Activated naive CD4-positive, alpha-beta T cell treated with anti-CD3 and anti-CD28 coated beads, Interleukin-2, amount 10 ng/mL, durations not matched to agents 7 days and 5 days (primary cell): ENCODE results near the gene RTL1.
A peak's percentile ranks its signal among the peaks of the same experiment; 100 is the strongest.

ENCODE experiments used
- CTCF ChIA-PET: fragments of 350-600 bp; sonication (Branson Sonifier 250); formaldehyde crosslinking; loops from one replicate; lab custom pipeline; 2021; ENCODE audit warnings: antibody characterized with exemption; lab: Charles Lee
- DNase-seq: peaks from one replicate; pipeline ENCODE4 v3.0.0-alpha.2; 2020
- H3K27ac Mint-ChIP-seq: one replicate; pipeline ENCODE4 v1.8.0; 2021; ENCODE audit warnings: mild to moderate bottlenecking, moderate library complexity, mixed read lengths
- H3K27me3 Mint-ChIP-seq: one replicate; pipeline ENCODE4 v1.8.0; 2021; ENCODE audit warnings: mild to moderate bottlenecking, mixed read lengths
- H3K36me3 Mint-ChIP-seq: one replicate; pipeline ENCODE4 v1.8.0; 2021; ENCODE audit warnings: mixed read lengths
- H3K4me1 Mint-ChIP-seq: one replicate; pipeline ENCODE4 v1.8.0; 2021; ENCODE audit warnings: mixed read lengths
- H3K4me3 Mint-ChIP-seq: one replicate; pipeline ENCODE4 v1.8.0; 2021; ENCODE audit warnings: mild to moderate bottlenecking, moderate library complexity, mixed read lengths
- H3K9me3 Mint-ChIP-seq: one replicate; pipeline ENCODE4 v1.8.0; 2021; ENCODE audit warnings: mixed read lengths

Gene RTL1

GRCh38 chr14:100902295-100903133 is 1.0 kb downstream of the RTL1 start:
- Mint-ChIP-seq H3K27me3 (peaks cover 82% of the 10 kb centered on the region), H3K9me3 (no peaks in the 10 kb centered on the region), H3K27ac (no peak overlapping the region), H3K4me1 (no peaks in the 10 kb centered on the region), H3K36me3 (no peaks in the 10 kb centered on the region), H3K4me3 (no peak overlapping the region)
- CTCF ChIA-PET, result interaction anchor here (1.1 kb wide), 1 partner anchor 517 kb away, joined by 3 read pairs; no protein-coding TSS in a partner anchor
- DNase-seq, result no peak

- no peak for DNase-seq
- peaks cover 85% of the 10 kb centered on the region for H3K27me3 Mint-ChIP-seq
- CTCF ChIA-PET, result interaction anchor here (1.1 kb wide), 1 partner anchor 517 kb away, joined by 3 read pairs; no protein-coding TSS in a partner anchor
Observed at GRCh38 chr14:100901391-100902183, 1.9 kb downstream of the RTL1 start.

GRCh38 chr14:100900837-100901390 is 2.6 kb downstream of the RTL1 start:
- CTCF ChIA-PET, result interaction anchor here (0.6 to 1.1 kb wide), 2 partner anchors 54 to 516 kb away, joined by 3 read pairs; no protein-coding TSS in a partner anchor
- Mint-ChIP-seq H3K36me3 (no peaks in the 10 kb centered on the region), H3K27me3 (peaks cover 85% of the 10 kb centered on the region), H3K9me3 (no peaks in the 10 kb centered on the region), H3K27ac (no peak overlapping the region), H3K4me3 (no peak overlapping the region), H3K4me1 (no peaks in the 10 kb centered on the region)
- DNase-seq, result peak; percentile 28

More at GRCh38 chr14:100901391-100902183, 1.9 kb downstream of the RTL1 start:
- Mint-ChIP-seq H3K4me3 (no peak overlapping the region), H3K9me3 (no peaks in the 10 kb centered on the region), H3K36me3 (no peaks in the 10 kb centered on the region), H3K4me1 (no peaks in the 10 kb centered on the region), H3K27ac (no peak overlapping the region)

GRCh38 chr14:100899884-100900771 is 3.4 kb downstream of the RTL1 start:
- DNase-seq, result no peak
- H3K9me3 Mint-ChIP-seq, result no peaks in the 10 kb centered on the region
- CTCF ChIA-PET, result interaction anchor here (0.6 to 1.4 kb wide), 2 partner anchors 28 to 55 kb away, joined by 3 read pairs; no protein-coding TSS in a partner anchor
- no peak overlapping the region for H3K27ac Mint-ChIP-seq
- no peaks in the 10 kb centered on the region for H3K36me3 Mint-ChIP-seq
- peaks cover 79% of the 10 kb centered on the region for H3K27me3 Mint-ChIP-seq
- H3K4me1 Mint-ChIP-seq, result no peaks in the 10 kb centered on the region
- no peak overlapping the region for H3K4me3 Mint-ChIP-seq

- Mint-ChIP-seq H3K4me1 (no peaks in the 10 kb centered on the region), H3K36me3 (no peaks in the 10 kb centered on the region), H3K4me3 (no peak overlapping the region), H3K9me3 (no peaks in the 10 kb centered on the region), H3K27ac (no peak overlapping the region), H3K27me3 (peaks cover 69% of the 10 kb centered on the region)
- no peak for DNase-seq
- CTCF ChIA-PET, result interaction anchor here (1.4 kb wide), 1 partner anchor 27 kb away, joined by 3 read pairs; no protein-coding TSS in a partner anchor
Observed at GRCh38 chr14:100898935-100899883, 4.3 kb downstream of the RTL1 start.

- H3K27ac Mint-ChIP-seq, result no peak overlapping the region
- no peak overlapping the region for H3K4me3 Mint-ChIP-seq
- no peaks in the 10 kb centered on the region for H3K36me3 Mint-ChIP-seq
- no peak for DNase-seq
- CTCF ChIA-PET, result no interaction called here
- peaks cover 62% of the 10 kb centered on the region for H3K27me3 Mint-ChIP-seq
- no peaks in the 10 kb centered on the region for H3K9me3 Mint-ChIP-seq
- H3K4me1 Mint-ChIP-seq, result no peaks in the 10 kb centered on the region
Observed at GRCh38 chr14:100898465-100898864, 5.1 kb downstream of the RTL1 start.

- Mint-ChIP-seq H3K9me3 (no peaks in the 10 kb centered on the region), H3K4me3 (no peak overlapping the region), H3K27me3 (peaks cover 42% of the 10 kb centered on the region), H3K27ac (no peak overlapping the region), H3K36me3 (no peaks in the 10 kb centered on the region), H3K4me1 (no peaks in the 10 kb centered on the region)
- CTCF ChIA-PET, result no interaction called here
- DNase-seq, result no peak
Observed at GRCh38 chr14:100896369-100897060, 7.0 kb downstream of the RTL1 start.

- Mint-ChIP-seq H3K27me3 (peaks cover 31% of the 10 kb centered on the region), H3K4me1 (no peaks in the 10 kb centered on the region), H3K9me3 (no peaks in the 10 kb centered on the region), H3K27ac (no peak overlapping the region), H3K36me3 (no peaks in the 10 kb centered on the region), H3K4me3 (no peak overlapping the region)
- DNase-seq, result no peak
- CTCF ChIA-PET, result no interaction called here
Observed at GRCh38 chr14:100895411-100895810, 8.1 kb downstream of the RTL1 start.

- no peaks in the 10 kb centered on the region for H3K9me3 Mint-ChIP-seq
- H3K36me3 Mint-ChIP-seq, result no peaks in the 10 kb centered on the region
- H3K27me3 Mint-ChIP-seq, result peaks cover 28% of the 10 kb centered on the region
- no peak for DNase-seq
- no peak overlapping the region for H3K4me3 Mint-ChIP-seq
- CTCF ChIA-PET, result no interaction called here
- no peaks in the 10 kb centered on the region for H3K4me1 Mint-ChIP-seq
- H3K27ac Mint-ChIP-seq, result no peak overlapping the region
Observed at GRCh38 chr14:100894416-100894815, 9.1 kb downstream of the RTL1 start.

- CTCF ChIA-PET, result no interaction called here
- Mint-ChIP-seq H3K9me3 (no peaks in the 10 kb centered on the region), H3K4me1 (no peaks in the 10 kb centered on the region), H3K27me3 (peaks cover 27% of the 10 kb centered on the region), H3K36me3 (no peaks in the 10 kb centered on the region), H3K27ac (no peak overlapping the region), H3K4me3 (no peak overlapping the region)
- no peak for DNase-seq
Observed at GRCh38 chr14:100893760-100894159, 9.8 kb downstream of the RTL1 start.

- CTCF ChIA-PET, result no interaction called here
- H3K4me1 Mint-ChIP-seq, result no peaks in the 10 kb centered on the region
- H3K4me3 Mint-ChIP-seq, result no peak overlapping the region
- no peaks in the 10 kb centered on the region for H3K9me3 Mint-ChIP-seq
- H3K36me3 Mint-ChIP-seq, result no peaks in the 10 kb centered on the region
- no peak for DNase-seq
- H3K27ac Mint-ChIP-seq, result no peak overlapping the region
- H3K27me3 Mint-ChIP-seq, result peaks cover 22% of the 10 kb centered on the region
Observed at GRCh38 chr14:100893228-100893601, 10.3 kb downstream of the RTL1 start.

- no peaks in the 10 kb centered on the region for H3K9me3 Mint-ChIP-seq
- no peaks in the 10 kb centered on the region for H3K4me1 Mint-ChIP-seq
- no peaks in the 10 kb centered on the region for H3K36me3 Mint-ChIP-seq
- no peak overlapping the region for H3K27ac Mint-ChIP-seq
- peaks cover 22% of the 10 kb centered on the region for H3K27me3 Mint-ChIP-seq
- DNase-seq, result no peak
- H3K4me3 Mint-ChIP-seq, result no peak overlapping the region
- CTCF ChIA-PET, result no interaction called here
Observed at GRCh38 chr14:100892496-100893227, 10.9 kb downstream of the RTL1 start.
